GM04503 (cell line): ENCODE data around the gene ZNF155.
"Not testable (repeated sequence)": the region's sequence is repeated elsewhere in the genome, so short reads cannot be mapped to it uniquely, and the experiment has no call there.

Source experiments
- DNase-seq: peaks from one replicate; pipeline ENCODE4 v3.0.0-alpha.2; 2012; ENCODE audit warnings: low read depth

ZNF155 gene

DNA sequence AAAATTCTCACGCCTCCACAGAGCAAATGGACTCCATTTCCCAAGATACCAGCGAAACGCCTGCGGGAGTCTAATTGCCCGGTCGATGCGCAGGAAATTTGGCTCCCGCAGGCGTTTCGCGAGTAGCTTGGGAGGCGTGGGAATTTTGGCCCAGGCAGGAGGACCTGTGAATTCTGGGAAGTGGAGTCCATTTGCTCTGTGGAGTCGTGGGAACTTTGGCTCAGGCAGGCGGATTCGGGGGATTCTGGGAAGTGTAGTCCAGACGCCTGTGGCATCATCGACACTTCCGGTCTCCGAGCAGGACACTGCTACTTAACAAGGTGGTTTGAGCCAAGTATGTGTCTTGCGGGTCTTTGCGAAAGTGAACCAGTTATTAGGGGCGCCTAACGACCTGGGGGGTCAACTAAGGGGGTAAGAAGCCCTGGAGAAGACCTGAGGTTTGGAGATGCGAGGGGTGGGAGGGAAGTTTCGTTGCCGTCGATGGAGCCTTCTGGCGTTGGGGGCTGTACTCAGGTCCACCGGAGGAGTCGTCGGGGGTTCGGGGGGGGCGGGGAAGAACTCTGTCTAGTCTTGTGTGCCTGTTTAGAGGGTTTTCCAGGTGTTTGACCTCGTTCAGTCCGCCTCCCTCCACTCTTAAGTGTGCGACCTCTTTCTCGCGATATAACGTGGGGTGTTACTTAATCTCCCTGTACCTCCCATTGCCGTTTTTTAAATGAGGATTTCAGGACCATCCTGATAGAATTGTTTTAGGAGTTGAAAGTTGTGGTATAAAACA is at the start of gene ZNF155:
ZNF155 (plus strand) TSS at position 277 of the 775 bp plus-strand sequence. CDS start 4,356 bp downstream, outside the sequence.
- peak; percentile 89 for DNase-seq

DNA sequence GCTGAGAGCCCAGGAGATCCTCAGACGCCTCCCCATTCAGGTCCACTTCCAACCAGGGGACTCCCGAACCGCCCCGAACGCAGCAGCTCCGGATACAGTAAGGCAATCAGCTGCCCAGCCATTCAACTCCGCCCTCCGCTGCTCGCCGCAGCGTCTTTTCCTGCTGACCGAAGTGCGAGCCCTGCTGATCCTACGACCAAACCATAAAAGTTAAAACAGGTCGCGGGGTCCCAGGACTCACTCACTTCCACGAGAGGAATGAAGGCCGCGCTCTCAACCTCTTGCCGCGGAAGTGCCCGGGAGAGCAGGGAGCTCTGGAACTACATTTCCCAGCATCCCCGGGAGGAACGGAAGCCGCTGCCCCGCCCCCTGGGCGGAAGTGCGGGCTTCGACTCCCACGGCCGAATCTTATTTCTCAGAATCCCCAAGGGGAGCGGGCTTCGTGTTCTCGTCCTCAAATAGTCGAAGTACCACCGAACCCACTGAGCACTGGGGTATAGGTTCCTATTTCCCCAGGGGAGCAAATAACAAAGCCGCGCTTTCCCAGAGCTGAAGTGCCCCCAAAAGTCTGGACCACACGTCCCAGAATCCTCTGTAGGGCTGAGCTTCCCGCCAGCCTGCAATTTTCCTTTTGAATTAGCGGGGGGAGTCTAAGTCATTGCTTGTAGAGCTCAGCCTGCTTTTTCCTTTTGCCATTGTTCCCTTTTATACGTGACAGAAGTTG is 48.8 kb upstream of the ZNF155 start, which contains the start of gene ZNF45:
ZNF45 (minus strand) TSS at position 298 of the 724 bp plus-strand sequence. CDS start 13,097 bp downstream, outside the sequence.
- peak; percentile 66 for DNase-seq

DNA sequence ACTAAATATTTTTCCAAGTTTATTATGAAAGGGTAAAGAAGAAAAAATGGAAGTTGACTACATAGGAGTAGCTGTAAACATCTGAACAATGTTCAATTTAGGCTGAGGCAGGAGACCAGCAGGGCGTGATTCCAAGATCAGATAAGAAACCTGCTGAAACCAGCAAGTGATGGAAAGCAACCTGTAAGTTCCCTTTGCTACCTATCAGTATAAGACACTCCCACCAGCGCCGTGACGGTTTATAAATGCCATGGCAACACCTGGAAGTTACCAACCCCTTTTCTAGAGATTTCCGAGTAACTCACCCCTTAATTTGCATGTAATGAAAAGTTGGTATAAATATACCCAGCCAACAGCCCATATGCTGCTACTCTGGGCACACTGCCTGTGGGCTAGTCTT is 47.8 kb upstream of the ZNF155 start:
- DNase-seq: no peak

DNA sequence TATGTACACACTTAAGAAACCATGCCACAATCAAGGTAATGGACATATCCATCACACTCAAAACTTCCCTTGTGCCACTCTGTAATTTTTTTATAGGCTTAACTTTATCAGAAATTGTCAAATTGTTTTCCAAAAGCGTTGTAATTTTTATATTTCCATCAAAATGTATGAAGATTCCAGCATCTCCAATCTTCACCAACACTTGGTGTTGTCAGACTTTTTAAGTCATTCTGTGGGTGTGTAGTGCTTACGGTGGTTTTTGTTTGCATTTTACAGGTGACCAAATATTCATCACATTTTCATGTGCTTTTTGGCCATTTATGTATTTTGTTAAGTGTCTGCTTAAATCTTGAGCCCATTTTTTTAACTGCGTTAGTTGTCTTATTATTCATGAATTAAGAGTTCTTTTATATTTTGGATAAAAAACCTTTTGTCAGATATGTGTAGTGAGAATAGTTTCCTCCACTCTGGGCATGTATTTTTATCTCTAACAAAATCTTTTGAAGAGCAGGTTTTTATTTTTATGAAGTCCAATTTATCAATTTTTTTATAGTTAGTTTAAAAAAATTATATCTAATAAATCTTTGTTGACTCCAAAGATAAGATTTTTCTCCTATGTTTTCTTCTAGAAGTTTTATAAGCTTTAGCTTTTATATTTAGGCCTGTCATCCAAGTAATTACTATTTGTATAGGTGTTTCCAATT is 44.3 kb upstream of the ZNF155 start:
- no peak for DNase-seq

DNA sequence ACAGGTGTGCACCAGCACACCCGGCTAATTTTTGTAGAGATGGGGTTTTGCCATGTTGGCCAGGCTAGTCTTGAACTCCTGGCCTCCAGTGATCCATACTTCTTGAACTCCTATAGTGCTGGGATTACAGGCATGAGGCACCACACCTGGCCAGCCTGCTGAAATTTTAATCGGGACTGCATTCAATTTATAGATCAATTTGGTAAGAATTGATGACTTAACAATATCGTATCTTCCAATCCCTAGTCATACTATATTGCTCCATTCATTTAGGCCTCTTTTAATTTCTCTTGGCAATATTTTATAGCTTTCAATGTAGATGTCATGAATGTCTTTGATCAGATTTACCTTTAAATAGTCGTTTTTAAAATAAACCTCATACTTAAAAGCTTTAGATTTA is 43.3 kb upstream of the ZNF155 start:
- no peak for DNase-seq

DNA sequence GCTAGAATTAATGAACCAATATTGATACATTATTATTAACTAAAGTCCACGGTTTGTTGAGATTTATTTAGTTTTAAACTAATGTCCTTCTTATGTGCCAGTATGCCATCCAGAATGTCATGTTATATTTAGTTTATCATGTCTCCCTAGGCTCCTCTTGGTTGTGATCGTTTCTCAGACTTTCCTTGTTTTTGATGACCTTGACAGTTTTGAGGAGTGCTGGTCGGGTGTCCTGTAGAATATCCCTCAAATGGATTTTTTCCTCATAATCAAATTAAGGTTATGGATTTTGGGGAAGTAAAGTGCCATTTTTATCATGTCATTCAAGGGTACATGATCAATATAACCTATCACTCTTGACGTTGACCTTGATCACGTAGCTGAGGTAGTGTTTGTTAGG is 42.8 kb upstream of the ZNF155 start:
- no peak for DNase-seq

DNA sequence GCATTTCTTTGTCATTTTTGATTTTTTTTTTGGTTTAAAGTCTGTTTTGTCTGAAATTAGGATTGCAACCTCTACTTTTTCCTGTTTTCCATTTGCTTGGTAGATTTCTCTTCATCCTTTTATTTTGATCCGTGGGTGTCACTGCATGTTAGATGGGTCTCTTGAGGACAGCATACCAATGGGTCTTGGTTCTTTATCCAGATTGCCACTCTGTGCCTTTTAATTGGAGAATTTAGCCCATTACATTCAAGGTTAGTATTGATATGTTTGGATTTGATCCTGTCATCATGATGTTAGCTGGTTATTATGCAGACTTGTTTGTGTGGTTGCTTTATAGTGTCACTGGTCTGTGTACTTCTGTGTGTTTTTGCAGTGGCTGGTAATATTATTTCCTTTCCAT is 36.6 kb upstream of the ZNF155 start:
- DNase-seq: not testable (repeated sequence)

DNA sequence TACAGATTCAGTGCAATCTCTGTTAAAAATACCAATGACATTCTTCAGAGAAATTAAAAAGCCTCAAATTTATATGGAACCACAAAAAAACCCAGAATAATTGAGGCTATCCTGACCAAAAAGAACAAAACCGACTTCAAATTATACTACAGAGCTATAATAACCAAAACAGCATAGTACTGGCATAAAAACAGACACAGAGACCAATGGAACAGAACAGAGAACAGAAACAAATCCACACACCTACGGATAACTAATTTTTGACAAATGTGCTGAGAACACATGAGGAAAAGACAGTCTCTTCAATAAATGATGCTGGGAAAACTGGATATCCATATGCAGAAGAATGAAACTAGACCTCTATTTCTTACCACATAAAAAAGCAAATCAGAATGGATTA is 34.2 kb upstream of the ZNF155 start:
- not testable (repeated sequence) for DNase-seq

DNA sequence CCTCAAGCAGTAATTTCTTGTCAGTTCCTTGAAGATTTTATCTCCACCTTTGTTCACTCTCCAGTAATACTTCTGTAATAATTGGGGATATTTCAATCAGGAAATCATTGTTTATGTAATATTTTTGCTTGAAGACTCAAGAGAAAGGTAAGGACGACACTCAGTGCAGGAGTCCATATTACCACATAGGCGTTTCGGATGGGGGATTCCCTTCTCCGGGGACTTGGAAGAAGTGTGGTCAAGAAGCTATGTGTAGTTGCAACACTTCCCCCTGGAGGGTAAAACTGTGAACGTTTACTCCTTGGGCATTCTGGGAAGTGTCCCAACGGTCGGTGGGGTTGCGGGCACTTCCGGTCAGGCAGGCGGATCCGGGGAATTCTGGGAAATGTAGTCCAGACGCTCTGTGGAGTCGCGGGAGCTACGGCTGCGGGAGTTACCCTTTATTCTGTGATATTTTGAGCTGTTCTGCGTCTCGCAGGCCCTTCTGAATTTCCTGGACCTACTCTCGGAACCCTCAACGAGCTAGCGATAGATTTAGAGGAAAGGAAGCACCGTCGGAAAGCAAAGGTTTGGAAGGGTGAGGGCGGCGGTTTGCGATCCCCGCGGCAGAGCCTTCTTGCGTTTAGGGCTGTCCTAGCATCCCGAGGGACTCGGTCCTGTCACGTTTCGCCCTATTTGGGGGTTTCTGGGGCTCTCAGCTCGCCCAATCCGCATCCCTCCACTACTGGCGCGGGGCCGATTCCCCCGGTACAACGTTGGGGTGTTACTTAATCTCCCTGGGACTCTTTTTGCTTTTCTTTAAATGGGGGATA is 32.9 kb upstream of the ZNF155 start, which contains the start of gene ZNF221:
ZNF221 (plus strand) TSS at position 395 of the 812 bp plus-strand sequence. CDS start 11,499 bp downstream, outside the sequence.
- peak; percentile 95 for DNase-seq

DNA sequence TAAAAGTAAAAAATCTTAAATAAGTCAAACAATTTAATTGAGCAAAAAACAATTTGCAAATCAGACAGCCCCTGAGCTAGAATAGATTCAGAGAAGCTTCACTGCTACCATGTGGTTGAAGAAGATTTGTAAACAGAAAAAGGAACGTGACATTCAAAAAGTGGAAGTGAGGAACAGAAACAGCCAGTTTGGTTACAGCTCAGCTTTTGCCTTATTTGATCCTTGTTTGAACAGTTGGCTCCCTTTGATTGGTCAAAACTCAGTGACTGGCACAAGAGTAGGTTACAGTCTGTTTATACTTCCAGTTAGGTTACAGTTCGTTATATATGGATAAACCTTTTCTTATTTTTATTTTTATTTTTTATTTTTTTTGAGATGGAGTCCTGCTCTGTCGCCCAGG is 27.2 kb upstream of the ZNF155 start:
- no peak for DNase-seq

DNA sequence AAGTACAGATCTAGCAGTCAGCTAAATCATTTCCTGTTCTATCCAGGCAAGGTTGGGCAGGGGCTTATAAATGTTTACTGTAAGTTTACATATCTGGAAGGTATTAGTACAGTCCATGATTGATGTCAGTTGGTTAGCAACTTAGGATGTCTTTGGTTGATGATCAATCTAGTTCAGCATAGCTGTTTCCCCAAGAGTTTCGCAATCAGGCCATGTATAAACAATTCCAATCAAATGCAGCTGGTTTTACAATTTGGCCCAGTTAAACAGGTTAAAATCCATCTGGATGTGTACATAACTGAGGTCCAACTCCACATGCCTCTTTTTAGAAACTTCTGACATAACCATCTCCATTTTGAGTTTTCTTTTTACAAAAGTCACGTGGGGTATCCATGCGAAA is 26.1 kb upstream of the ZNF155 start:
- DNase-seq: peak; percentile 71

DNA sequence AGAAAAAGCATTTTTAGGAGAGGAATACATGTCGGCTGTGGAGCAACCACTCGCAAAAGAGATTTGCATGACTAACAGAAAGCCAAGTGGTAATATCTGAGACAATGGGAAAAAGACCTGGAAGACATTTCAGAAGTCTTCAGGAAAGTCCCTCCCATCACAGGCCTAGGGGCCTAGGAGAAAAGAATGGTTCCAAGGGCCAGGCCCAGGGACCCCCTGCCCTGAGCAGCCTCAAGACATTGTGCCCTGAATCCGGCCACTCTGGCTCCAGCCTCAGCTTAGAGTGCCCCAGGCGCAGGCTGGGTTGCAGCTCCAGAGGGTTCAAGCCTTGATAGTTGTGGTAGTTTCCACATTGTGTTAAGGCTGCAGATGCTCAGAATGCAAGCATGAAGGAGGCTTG is 23.6 kb upstream of the ZNF155 start:
- DNase-seq: no peak

DNA sequence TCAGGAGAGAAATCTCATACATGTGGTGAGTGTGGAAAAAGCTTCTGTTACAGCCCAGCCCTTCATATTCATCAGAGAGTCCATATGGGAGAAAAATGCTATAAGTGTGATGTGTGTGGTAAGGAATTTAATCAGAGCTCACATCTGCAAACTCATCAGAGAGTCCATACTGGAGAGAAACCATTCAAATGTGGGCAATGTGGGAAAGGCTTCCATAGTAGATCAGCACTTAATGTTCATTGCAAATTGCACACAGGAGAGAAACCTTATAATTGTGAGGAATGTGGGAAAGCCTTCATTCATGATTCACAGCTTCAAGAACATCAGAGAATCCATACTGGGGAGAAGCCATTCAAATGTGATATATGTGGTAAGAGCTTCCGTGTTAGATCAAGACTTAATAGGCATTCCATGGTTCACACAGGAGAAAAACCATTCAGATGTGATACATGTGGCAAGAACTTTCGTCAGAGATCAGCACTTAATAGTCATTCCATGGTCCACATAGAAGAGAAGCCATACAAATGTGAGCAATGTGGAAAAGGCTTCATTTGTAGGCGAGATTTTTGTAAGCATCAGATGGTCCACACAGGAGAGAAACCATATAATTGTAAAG is 17.8 kb upstream of the ZNF155 start:
- DNase-seq: no peak

DNA sequence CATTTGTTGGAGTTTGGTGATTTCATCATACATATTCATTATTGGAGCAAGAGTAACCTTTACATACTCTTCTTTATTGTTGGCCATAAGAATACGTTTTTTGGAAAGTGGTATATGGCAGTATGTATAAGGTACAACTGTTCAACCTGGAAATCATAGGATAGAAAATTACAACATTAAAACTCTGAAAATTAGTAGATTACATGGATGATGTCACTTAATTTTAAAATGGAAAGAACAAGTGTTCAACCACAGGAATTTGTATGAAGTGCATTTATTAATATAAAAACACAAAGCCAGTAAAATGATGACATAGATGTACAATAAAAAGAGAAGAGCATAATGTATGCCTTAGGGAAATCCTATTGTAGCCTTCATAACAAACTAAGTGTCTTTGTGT is 7.3 kb upstream of the ZNF155 start:
- no peak for DNase-seq

DNA sequence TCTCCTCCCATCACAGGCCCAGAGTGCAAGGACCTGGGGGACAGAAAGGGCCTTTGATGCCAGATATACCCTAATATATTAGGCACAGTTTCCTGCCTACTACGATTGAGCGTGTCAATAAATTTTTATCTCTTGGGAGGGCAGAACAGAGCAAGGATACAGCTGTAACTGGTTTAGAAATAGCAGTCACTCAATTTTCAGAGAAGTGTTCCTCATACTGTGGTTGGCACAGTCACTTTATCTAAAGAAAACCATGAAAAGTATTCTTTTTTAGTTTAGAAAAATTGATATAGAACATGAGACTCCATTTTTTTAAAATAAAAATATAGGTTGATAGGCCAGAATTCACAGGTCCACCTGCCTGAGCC is 460 bp upstream of the ZNF155 start:
- no peak for DNase-seq

DNA sequence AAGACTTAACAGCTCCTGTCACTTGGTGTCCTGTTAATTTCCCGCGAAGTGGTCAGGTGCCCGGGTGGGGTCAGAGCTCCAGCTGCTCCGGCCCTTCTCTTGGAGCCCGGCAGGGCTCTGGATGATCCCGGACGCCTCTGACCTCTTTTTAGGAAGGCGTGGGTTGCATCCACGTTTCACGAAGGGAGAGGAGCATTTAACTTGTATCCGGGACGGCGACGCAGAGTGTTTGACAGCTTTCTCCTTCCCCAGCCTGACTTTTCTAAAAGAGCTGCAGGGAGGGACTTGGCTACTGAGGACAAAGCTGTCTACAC is 656 bp downstream of the ZNF155 start:
- DNase-seq: no peak

DNA sequence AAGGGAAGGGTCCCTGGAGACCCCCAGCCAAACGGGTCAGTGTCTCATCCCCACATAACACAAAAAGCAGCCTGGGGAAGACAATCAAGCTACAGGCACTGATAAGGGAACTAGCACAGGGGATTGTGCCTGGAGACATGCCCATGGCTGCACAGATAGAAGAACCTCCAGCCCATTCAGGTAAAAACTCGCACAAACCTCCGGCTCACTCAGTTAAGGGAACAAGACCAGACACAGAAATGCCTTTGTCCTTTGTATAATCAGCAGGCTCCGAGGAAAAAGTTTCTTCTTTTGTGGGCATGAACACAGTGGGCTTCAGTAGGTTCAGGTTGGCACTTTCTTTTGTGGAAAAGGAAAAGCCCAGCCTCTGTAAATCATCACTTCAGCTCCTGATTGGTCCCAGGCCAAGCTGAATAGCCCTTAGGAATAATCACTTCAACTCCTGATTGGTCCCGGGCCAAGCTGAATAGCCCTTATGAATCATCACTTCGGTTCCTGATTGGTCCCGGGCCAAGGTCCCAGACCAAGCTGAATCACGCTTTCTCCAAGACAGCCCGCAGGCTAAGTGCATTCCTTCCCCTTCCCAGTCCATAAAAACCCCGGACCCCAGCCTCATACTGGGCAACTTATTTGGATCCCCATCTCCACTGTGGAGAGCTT is 13.8 kb downstream of the ZNF155 start:
- no peak for DNase-seq

DNA sequence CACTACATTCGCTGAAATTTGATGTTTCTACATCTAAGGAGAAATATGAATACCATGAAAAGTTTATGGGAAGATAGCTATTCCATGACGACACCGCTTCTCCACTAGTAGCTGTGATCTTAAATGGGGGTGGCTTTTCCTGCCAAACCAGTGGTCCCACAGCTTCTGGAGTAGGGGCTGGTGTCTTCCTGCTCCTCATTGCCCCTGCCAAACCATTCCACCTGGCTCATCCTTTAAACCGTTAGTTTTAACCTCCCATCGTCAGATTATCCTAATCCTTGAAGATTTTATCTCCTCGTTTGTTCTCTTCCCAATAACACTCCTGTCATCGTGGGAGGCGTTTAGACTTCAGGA is 18.2 kb downstream of the ZNF155 start:
- no peak for DNase-seq

DNA sequence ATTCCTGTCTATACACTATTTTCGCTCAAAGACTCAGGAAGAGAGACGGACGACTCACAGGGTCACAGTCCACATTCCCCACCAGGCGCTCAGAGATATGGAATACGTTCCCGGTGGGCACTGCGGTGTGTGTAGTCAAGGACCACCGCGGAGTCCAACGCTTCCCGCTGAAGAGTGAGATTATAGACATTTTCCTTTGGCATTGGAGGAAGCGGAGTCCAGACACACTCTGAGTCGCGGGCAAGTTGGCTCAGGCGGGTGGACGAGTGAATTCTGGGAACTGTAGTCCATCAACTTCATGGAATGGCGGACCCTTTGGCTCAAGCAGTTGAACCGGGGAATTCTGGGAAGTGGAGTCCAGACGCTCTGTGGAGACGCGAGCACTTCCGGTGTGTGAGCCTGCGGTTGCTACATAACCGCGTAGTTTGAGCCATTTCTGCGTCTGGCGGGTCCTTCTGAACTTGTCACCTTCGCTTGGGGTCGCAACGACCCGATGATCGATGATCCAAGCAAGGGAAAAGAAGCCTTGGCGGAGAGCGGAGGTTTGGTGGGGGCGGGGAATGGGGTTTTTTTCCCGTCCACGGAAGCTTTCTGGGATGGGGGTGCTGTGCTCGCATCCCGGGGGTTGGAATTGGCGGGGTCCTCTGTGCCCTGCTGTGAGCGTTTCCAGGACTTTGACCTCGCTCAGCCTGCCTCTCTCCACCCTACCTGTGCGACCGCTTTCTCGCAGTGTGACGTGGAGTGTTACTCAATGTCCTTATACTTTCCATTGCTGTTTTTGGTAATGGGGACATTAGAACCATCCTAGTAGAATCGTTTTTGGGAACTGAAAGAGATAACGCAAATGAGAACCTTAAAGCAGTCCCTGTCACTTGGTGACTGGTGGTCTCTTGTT is 18.8 kb downstream of the ZNF155 start, which contains the start of gene ZNF230:
ZNF230 (plus strand) TSS at position 392 of the 895 bp plus-strand sequence. CDS start 4,122 bp downstream, outside the sequence.
- DNase-seq: peak; percentile 85

DNA sequence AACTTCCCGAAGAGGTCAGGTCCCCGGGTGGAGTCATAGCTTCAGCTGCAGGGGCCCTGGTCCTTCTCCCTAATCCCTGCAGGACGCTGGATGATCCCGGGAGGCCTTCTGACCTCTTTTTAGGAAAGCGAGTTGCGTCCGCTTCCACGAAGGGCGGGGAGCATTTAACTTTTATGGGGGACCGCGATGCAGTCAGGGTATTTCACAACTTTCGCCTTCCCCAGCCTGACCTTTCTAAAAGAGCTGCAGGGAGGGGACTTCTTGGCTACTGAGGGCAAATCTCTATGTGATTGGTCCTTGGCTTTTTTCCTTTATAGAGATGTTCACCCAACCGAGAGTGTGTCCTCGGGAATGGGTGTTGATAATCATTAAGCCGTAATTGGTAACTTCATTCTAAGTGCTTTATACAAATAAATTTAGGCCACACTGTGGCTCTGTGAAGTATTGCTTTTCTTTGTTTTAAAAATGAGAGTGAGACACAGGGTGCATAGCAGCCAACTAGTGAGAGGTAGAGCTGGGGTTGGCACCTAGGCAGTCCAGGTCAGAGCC is 19.5 kb downstream of the ZNF155 start:
- DNase-seq: no peak
